Neuronal stem cell (in vitro differentiated cells): ENCODE data around the gene FSCN2.

Experiments used
- DNase-seq: peaks from one replicate; pipeline ENCODE4 v3.0.0-alpha.2; 2013; ENCODE audit warnings: low spot score
- H2AFZ ChIP-seq: one replicate; pipeline ENCODE4 v1.6.1; 2013; ENCODE audit warnings: mild to moderate bottlenecking, low read length, inconsistent platforms
- H2AK5ac ChIP-seq: 2 replicates; pipeline ENCODE4 v1.6.1; 2013; ENCODE audit warnings: low read depth, mild to moderate bottlenecking, inconsistent platforms, low read length, moderate library complexity, mixed read lengths
- H2BK120ac ChIP-seq: 2 replicates; pipeline ENCODE4 v1.6.1; 2013; ENCODE audit warnings: low read depth, mild to moderate bottlenecking, inconsistent platforms, low read length, moderate library complexity, mixed read lengths
- H2BK12ac ChIP-seq: one replicate; pipeline ENCODE4 v1.6.1; 2013; ENCODE audit warnings: low read length, inconsistent platforms
- H2BK15ac ChIP-seq: 2 replicates; pipeline ENCODE4 v1.6.1; 2013; ENCODE audit warnings: mild to moderate bottlenecking, low read length, inconsistent platforms, mixed read lengths
- H2BK5ac ChIP-seq: one replicate; pipeline ENCODE4 v1.6.1; 2013; ENCODE audit warnings: inconsistent platforms, mild to moderate bottlenecking, low read length, moderate library complexity
- H3K14ac ChIP-seq: one replicate; pipeline ENCODE4 v1.6.1; 2013; ENCODE audit warnings: low read length, inconsistent platforms
- H3K18ac ChIP-seq: 2 replicates; pipeline ENCODE4 v1.6.1; 2013; ENCODE audit warnings: low read length, inconsistent platforms
- H3K23ac ChIP-seq: 2 replicates; pipeline ENCODE4 v1.6.1; 2013; ENCODE audit warnings: low read depth, mild to moderate bottlenecking, mixed read lengths, low read length, inconsistent platforms; ENCODE audit not compliant: poor library complexity
- H3K27ac ChIP-seq: replicated peaks from 3 replicates; pipeline ENCODE4 v1.5.1; 2013; ENCODE audit warnings: low read length, inconsistent platforms
- H3K27me3 ChIP-seq, 3 experiments: 2 replicates each; pipeline ENCODE4 v1.6.1; 2013; ENCODE audit warnings: low read length in 3 of 3, mild to moderate bottlenecking in 2 of 3, inconsistent platforms in 1 of 3, low read depth in 1 of 3, mixed read lengths in 1 of 3, moderate library complexity in 1 of 3; ENCODE audit not compliant: control insufficient read depth in 3 of 3, insufficient read depth in 3 of 3
- H3K36me3 ChIP-seq, 2 donors: replicated peaks in 1 of 2; 2 replicates each; pipeline ENCODE4 v1.6.1; 2013; ENCODE audit warnings: low read length in 2 of 2; ENCODE audit not compliant: control insufficient read depth in 2 of 2, insufficient read depth in 2 of 2
- H3K4ac ChIP-seq: 2 replicates; pipeline ENCODE4 v1.6.1; 2013; ENCODE audit warnings: inconsistent platforms, mild to moderate bottlenecking, low read length, moderate library complexity
- H3K4me1 ChIP-seq, 2 donors: 1 replicate in 1 of 2; 2 replicates in 1 of 2; pipeline ENCODE4 v1.6.1; 2013; ENCODE audit warnings: low read length in 2 of 2, low read depth in 1 of 2; ENCODE audit not compliant: control insufficient read depth in 2 of 2, insufficient read depth in 1 of 2
- H3K4me2 ChIP-seq: one replicate; pipeline ENCODE4 v1.6.1; 2013; ENCODE audit warnings: mild to moderate bottlenecking, low read length, inconsistent platforms; ENCODE audit not compliant: insufficient read depth, poor library complexity, severe bottlenecking
- H3K4me3 ChIP-seq, 2 donors: 2 replicates each; pipeline ENCODE4 v1.5.1; 2013; ENCODE audit warnings: low read length in 2 of 2, mild to moderate bottlenecking in 2 of 2, inconsistent platforms in 1 of 2, moderate library complexity in 1 of 2
- H3K79me1 ChIP-seq: one replicate; pipeline ENCODE4 v1.6.1; 2013; ENCODE audit warnings: low read depth, mild to moderate bottlenecking, inconsistent platforms, low read length, moderate library complexity
- H3K9ac ChIP-seq: one replicate; pipeline ENCODE4 v1.6.1; 2013; ENCODE audit warnings: mild to moderate bottlenecking, low read depth, low read length, inconsistent platforms; ENCODE audit not compliant: poor library complexity
- H3K9me3 ChIP-seq, 2 donors: replicated peaks in 1 of 2; 2 replicates each; pipeline versions ENCODE3 to v1.6.1; 2013; ENCODE audit warnings: low read length in 2 of 2, mild to moderate bottlenecking in 2 of 2, inconsistent platforms in 1 of 2, low read depth in 1 of 2, mixed read lengths in 1 of 2, moderate library complexity in 1 of 2; ENCODE audit not compliant: control insufficient read depth in 2 of 2, insufficient read depth in 1 of 2
- H4K8ac ChIP-seq: one replicate; pipeline ENCODE4 v1.6.1; 2013; ENCODE audit warnings: low read depth, mild to moderate bottlenecking, inconsistent platforms, low read length, moderate library complexity
- H4K91ac ChIP-seq: one replicate; pipeline ENCODE4 v1.6.1; 2013; ENCODE audit warnings: low read length, low read depth, mild to moderate bottlenecking, inconsistent platforms; ENCODE audit not compliant: poor library complexity
- WGBS, 2 donors: extraction: QIAGEN DNeasy Blood & Tissue Kit; methylation state at CpG; one replicate each; pipeline ENCODE4 v1.1.7; 2013; ENCODE audit warnings: missing lambda C conversion rate in 2 of 2, mixed read lengths in 1 of 2; ENCODE audit not compliant: insufficient read length in 2 of 2, insufficient replicate concordance in 1 of 2; ENCODE audit errors: extremely low coverage in 2 of 2; 5-methylcytosine and 5-hydroxymethylcytosine counted together

FSCN2 gene

DNA sequence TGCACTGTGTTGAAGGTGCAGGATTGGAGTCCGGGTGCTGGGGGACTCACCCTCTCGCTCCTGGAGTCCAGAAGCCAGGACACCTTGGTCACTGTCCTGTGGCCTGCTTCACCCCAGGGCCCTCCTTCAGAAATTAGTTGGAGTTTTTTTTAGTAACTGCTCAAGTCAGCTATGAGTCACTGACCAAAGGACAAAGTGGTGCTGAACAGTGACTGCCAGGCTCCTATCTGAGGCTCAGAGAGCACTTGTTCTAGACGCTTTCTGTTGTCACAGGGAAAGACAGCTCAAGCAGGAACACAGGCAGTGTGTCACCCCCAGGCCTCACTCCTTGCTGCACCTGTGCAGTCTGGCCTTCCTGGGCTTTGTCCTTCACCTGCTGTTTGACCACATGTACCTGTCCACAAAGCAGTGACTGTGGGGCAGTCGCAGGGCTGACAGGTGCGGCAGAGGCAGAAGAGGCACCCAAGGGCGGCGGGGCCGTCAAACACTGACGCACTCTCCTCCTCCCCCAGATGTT lies 28.1 kb downstream of the FSCN2 start:
- Histone ChIP-seq H3K4me2 (no peak overlapping the region), H3K9ac (no peak overlapping the region), H3K27me3 (no peaks in the 10 kb centered on the region), H3K14ac (no peak overlapping the region), H3K9me3 (no peaks in the 10 kb centered on the region), H3K18ac (no peak overlapping the region), H3K4ac (no peak overlapping the region), H4K91ac (no peak overlapping the region), H2BK120ac (no peak overlapping the region), H3K27ac (no peak overlapping the region), H2AK5ac (no peak overlapping the region), H3K79me1 (peaks cover 9% of the 10 kb centered on the region), H3K4me1 (peaks cover 10 to 13% of the 10 kb centered on the region in 2 donors), H4K8ac (no peak overlapping the region), H3K4me3 (no peak overlapping the region), H2BK12ac (no peak overlapping the region), H3K23ac (no peak overlapping the region), H2BK15ac (no peak overlapping the region), H3K36me3 (peaks cover 26 to 49% of the 10 kb centered on the region in 2 donors), H2AFZ (no peak overlapping the region), H2BK5ac (no peak overlapping the region)
- no peak for DNase-seq
- WGBS, 2 donors: no CpG with 5 or more reads among the region's 9 CpGs

DNA sequence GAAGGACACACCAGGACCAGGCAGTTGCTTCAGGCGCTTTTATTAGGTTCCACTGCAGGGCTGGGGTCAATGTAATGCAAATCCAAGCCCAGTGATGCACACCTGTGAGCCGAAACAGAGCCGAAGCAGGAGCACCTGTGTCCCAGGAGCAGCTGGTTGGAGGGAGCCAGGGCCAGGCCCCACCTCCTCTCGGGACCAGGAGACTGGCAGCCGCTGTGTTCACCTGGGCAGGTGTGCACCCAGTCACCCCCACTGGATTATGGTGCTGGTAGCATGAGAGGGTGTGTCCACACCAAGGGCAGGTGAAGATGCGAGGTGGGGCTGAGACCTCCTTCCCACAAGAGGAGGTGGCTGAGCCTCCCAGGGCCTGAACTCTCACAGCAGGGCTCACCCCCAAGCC lies 28.7 kb downstream of the FSCN2 start:
- Histone ChIP-seq H3K4ac (no peak overlapping the region), H3K27ac (no peak overlapping the region), H3K79me1 (peaks cover 2% of the 10 kb centered on the region), H2BK120ac (no peak overlapping the region), H3K14ac (no peak overlapping the region), H3K4me2 (no peak overlapping the region), H3K18ac (no peak overlapping the region), H3K9ac (peak overlapping the region; percentile 32), H2BK15ac (no peak overlapping the region), H4K91ac (no peak overlapping the region), H3K36me3 (peaks cover 30 to 55% of the 10 kb centered on the region in 2 donors), H2BK5ac (no peak overlapping the region), H3K4me1 (peaks cover 6 to 8% of the 10 kb centered on the region in 2 donors), H2AFZ (no peak overlapping the region), H2BK12ac (no peak overlapping the region), H4K8ac (no peak overlapping the region), H3K27me3 (no peaks in the 10 kb centered on the region), H3K4me3 (no peak overlapping the region), H3K9me3 (no peaks in the 10 kb centered on the region), H2AK5ac (no peak overlapping the region), H3K23ac (no peak overlapping the region)
- DNase-seq: no peak
- no CpG with 5 or more reads among the region's 6 CpGs for WGBS, 2 donors

- Histone ChIP-seq H3K18ac (no peak overlapping the region), H3K27ac (no peak overlapping the region), H2AFZ (no peak overlapping the region), H3K4ac (no peak overlapping the region), H3K79me1 (no peaks in the 10 kb centered on the region), H2BK120ac (no peak overlapping the region), H3K36me3 (peaks cover 32 to 62% of the 10 kb centered on the region in 2 donors), H3K9ac (no peak overlapping the region), H4K8ac (no peak overlapping the region), H3K9me3 (no peaks in the 10 kb centered on the region), H3K27me3 (no peaks in the 10 kb centered on the region), H3K23ac (peak overlapping the region; percentile 73), H3K4me1 (peaks cover 6 to 8% of the 10 kb centered on the region in 2 donors), H3K4me2 (no peak overlapping the region), H3K4me3 (no peak overlapping the region), H2BK12ac (no peak overlapping the region), H2BK15ac (no peak overlapping the region), H4K91ac (no peak overlapping the region), H2AK5ac (no peak overlapping the region), H3K14ac (no peak overlapping the region), H2BK5ac (peak overlapping the region; percentile 82)
- WGBS, 2 donors: no CpG with 5 or more reads among the region's 21 CpGs
- DNase-seq: no peak
These were observed 29.3 kb downstream of the FSCN2 start for GRCh38 chr17:81557276-81558114.

- H2AK5ac ChIP-seq: no peak overlapping the region
- H2AFZ ChIP-seq: no peak overlapping the region
- no peak overlapping the region for H3K14ac ChIP-seq
- no CpG with 5 or more reads among the region's 12 CpGs for WGBS, 2 donors
- H3K27ac ChIP-seq: no peak overlapping the region
- H2BK12ac ChIP-seq: no peak overlapping the region
- H2BK15ac ChIP-seq: no peak overlapping the region
- H3K4me1 ChIP-seq: peaks cover 6 to 8% of the 10 kb centered on the region in 2 donors
- H2BK5ac ChIP-seq: no peak overlapping the region
- H3K79me1 ChIP-seq: no peaks in the 10 kb centered on the region
- H3K9ac ChIP-seq: peak overlapping the region; percentile 50
- H3K36me3 ChIP-seq: peaks cover 35 to 66% of the 10 kb centered on the region in 2 donors
- H3K9me3 ChIP-seq: no peaks in the 10 kb centered on the region
- H4K8ac ChIP-seq: no peak overlapping the region
- no peaks in the 10 kb centered on the region for H3K27me3 ChIP-seq
- no peak overlapping the region for H3K4me3 ChIP-seq
- H3K4ac ChIP-seq: no peak overlapping the region
- peak overlapping the region; percentile 55 for H3K23ac ChIP-seq
- H2BK120ac ChIP-seq: no peak overlapping the region
- no peak overlapping the region for H4K91ac ChIP-seq
- no peak overlapping the region for H3K4me2 ChIP-seq
- no peak for DNase-seq
- no peak overlapping the region for H3K18ac ChIP-seq
These were observed 29.9 kb downstream of the FSCN2 start for GRCh38 chr17:81558115-81558468.
